CD4-positive, alpha-beta memory T cell (primary cell): ENCODE measurements around the gene ARID3A. TPM values are rescaled to one million over a fixed set of nuclear protein-coding genes. Genes with fewer than 3 reads are reported as not detected.

Experiments used
- CTCF ChIA-PET: fragments of 350-600 bp; sonication (Branson Sonifier 250); formaldehyde crosslinking; loops from one replicate; lab custom pipeline; 2021; ENCODE audit warnings: inconsistent platforms; ENCODE audit not compliant: partially characterized antibody; lab: Charles Lee
- POLR2A ChIA-PET: fragments of 350-600 bp; sonication (Branson Sonifier 250); formaldehyde crosslinking; loops from one replicate; lab custom pipeline; 2021; ENCODE audit not compliant: partially characterized antibody; lab: Charles Lee
- DNase-seq, 5 donors: peaks; one replicate each; pipeline versions ENCODE4 v3.0.0 to v3.0.0-alpha.2; 2020 to 2022; ENCODE audit warnings: mixed read lengths in 1 of 5
- H3K27ac ChIP-seq: one replicate; pipeline ENCODE4 v1.7.0; 2013; ENCODE audit warnings: low read depth, low read length
- H3K27me3 ChIP-seq: 2 replicates; pipeline ENCODE4 v1.7.0; 2013; ENCODE audit warnings: mild to moderate bottlenecking, low read length, moderate library complexity; ENCODE audit not compliant: insufficient read depth
- H3K36me3 ChIP-seq: 2 replicates; pipeline ENCODE4 v1.7.0; 2013; ENCODE audit warnings: mild to moderate bottlenecking, low read length, moderate library complexity; ENCODE audit not compliant: insufficient read depth
- H3K4me1 ChIP-seq: 2 replicates; pipeline ENCODE4 v1.7.0; 2013; ENCODE audit warnings: mild to moderate bottlenecking, low read length, moderate library complexity; ENCODE audit not compliant: insufficient read depth
- H3K4me3 ChIP-seq, 2 donors: one replicate each; pipeline ENCODE4 v1.7.0; 2013; ENCODE audit warnings: low read length in 2 of 2, mild to moderate bottlenecking in 1 of 2
- H3K9me3 ChIP-seq, 2 donors: one replicate each; pipeline ENCODE4 v1.7.0; 2013; ENCODE audit warnings: low read length in 2 of 2, control low read depth in 1 of 2; ENCODE audit not compliant: control insufficient read depth in 1 of 2
- H3K27ac Mint-ChIP-seq, 7 donors: one replicate each; pipeline ENCODE4 v1.8.0; 2020 to 2021; ENCODE audit warnings: mixed read lengths in 7 of 7, mild to moderate bottlenecking in 6 of 7, inconsistent platforms in 3 of 7, moderate library complexity in 3 of 7
- H3K27me3 Mint-ChIP-seq, 2 donors: one replicate each; pipeline ENCODE4 v1.8.0; 2020 to 2021; ENCODE audit warnings: mixed read lengths in 2 of 2
- H3K36me3 Mint-ChIP-seq, 2 donors: one replicate each; pipeline ENCODE4 v1.8.0; 2020 to 2021; ENCODE audit warnings: mixed read lengths in 2 of 2, inconsistent platforms in 1 of 2, mild to moderate bottlenecking in 1 of 2
- H3K4me1 Mint-ChIP-seq, 4 donors: one replicate each; pipeline ENCODE4 v1.8.0; 2020 to 2021; ENCODE audit warnings: mixed read lengths in 4 of 4, mild to moderate bottlenecking in 1 of 4
- H3K4me3 Mint-ChIP-seq, 8 donors: one replicate each; pipeline ENCODE4 v1.8.0; 2020 to 2021; ENCODE audit warnings: mixed read lengths in 8 of 8, mild to moderate bottlenecking in 7 of 8, moderate library complexity in 6 of 8, inconsistent platforms in 3 of 8
- H3K9me3 Mint-ChIP-seq, 8 donors: one replicate each; pipeline ENCODE4 v1.8.0; 2020 to 2021; ENCODE audit warnings: mixed read lengths in 8 of 8, mild to moderate bottlenecking in 5 of 8, inconsistent platforms in 3 of 8, moderate library complexity in 1 of 8
- intact Hi-C: fragments of 100-400 bp; cut with micrococcal nuclease; formaldehyde crosslinking; loops from one replicate; pipeline ENCODE4 v1.15.1; 2023
- polyA plus RNA-seq, 2 donors: library from polyadenylated mRNA; unstranded; fragments of 300-500 nt; fragmentation: Illumina TruSeq; gene quantifications; one replicate each; pipeline ENCODE4 v1.2.3, GENCODE V29; 2021
- total RNA-seq, 2 experiments: library from RNA; stranded (reverse); gene quantifications; one replicate each; pipeline ENCODE4 v1.2.3, GENCODE V29; 2021

The ARID3A gene
- total and polyA plus RNA-seq, 4 experiments from 2014 or later, result 0.27 to 9.6 (median 5.2) TPM

- no peak overlapping the region for H3K27ac ChIP-seq
- POLR2A ChIA-PET, result interaction anchor here (1.1 to 21.2 kb wide), 5 partner anchors 10 to 60 kb away, joined by 3 to 1029 read pairs (median 5); partner anchors contain the start of genes ARHGAP45 and CNN2
- Mint-ChIP-seq H3K27ac (peak overlapping the region in 1 of 7 donors; percentile 83), H3K27me3 (no peaks in the 10 kb centered on the region), H3K4me1 (peaks cover 14 to 47% (median 28%) of the 10 kb centered on the region in 4 donors), H3K9me3 (peaks cover 0 to 1% (median 0%) of the 10 kb centered on the region in 8 donors), H3K36me3 (peaks cover 0 to 8% of the 10 kb centered on the region in 2 donors), H3K4me3 (no peak overlapping the region)
- H3K9me3 ChIP-seq, result no peaks in the 10 kb centered on the region
- no peak for DNase-seq
- H3K27me3 ChIP-seq, result no peaks in the 10 kb centered on the region
- intact Hi-C loops, result no loop called here
- CTCF ChIA-PET, result interaction anchor here (1.1 to 1.9 kb wide), 2 partner anchors 11 to 18 kb away, joined by 3 to 6 read pairs; partner anchors contain the start of gene CNN2
- H3K4me3 ChIP-seq, result no peak overlapping the region
- peaks cover 49% of the 10 kb centered on the region for H3K4me1 ChIP-seq
- H3K36me3 ChIP-seq, result peaks cover 21% of the 10 kb centered on the region
These were observed 89.4 kb downstream of the ARID3A start for GRCh38 chr19:1015061-1015781.

DNA sequence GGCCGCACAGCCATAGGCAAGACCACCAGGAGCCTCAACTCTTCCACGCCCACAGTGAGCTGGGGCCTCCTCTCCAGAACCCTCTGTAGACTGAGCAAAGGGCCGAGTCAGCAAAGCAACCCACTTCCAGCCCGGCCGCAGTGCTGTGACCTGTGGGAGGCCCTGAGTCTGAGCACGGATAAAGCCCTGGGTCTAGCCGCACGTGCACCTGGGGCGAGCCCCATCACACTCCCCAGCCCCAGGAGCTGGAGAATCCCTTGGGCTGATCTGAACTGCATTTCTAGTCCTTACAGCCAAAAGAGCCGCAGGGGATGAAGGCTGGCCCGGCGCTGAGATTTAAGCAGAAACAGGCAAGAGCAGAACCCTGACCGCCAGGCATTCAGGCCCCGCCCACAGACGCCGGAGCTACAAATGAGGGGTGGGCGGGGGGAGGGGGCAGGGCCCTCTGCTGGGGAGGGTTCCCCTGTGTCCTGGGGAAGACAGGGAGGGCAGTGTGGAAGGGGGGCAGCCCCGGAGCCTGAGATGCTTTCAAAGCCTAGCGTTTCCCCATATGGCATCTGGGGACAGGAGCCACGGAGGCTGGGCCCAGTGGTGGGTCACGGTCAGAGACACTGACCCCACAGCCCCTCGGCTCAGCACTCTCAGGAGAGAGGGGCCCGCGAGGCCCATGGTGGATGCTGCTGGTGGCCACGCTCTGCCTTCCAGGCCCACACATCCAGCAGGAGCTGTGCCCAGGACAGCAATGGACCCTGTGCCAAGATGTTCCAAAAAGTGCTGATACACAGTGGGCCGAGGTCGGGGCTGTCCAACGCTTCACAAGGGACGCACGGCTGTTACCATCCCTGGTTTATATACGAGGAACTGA is 90.2 kb downstream of the ARID3A start:
- peaks cover 0 to 12% of the 10 kb centered on the region in 2 donors for H3K36me3 Mint-ChIP-seq
- POLR2A ChIA-PET, result interaction anchor here (0.7 to 21.2 kb wide), 6 partner anchors 11 to 253 kb away, joined by 3 to 1029 read pairs (median 4); partner anchors contain the start of genes ARHGAP45, CIRBP and CNN2
- H3K4me3 Mint-ChIP-seq, result peak overlapping the region in 5 of 8 donors; percentile 27 to 74 (median 42)
- peaks cover 0 to 1% (median 0%) of the 10 kb centered on the region in 8 donors for H3K9me3 Mint-ChIP-seq
- CTCF ChIA-PET, result interaction anchor here (1.1 kb wide), 1 partner anchor 17 kb away, joined by 3 read pairs; no protein-coding TSS in a partner anchor
- no peaks in the 10 kb centered on the region for H3K27me3 Mint-ChIP-seq
- Histone ChIP-seq H3K27me3 (no peaks in the 10 kb centered on the region), H3K4me3 (no peak overlapping the region), H3K4me1 (peaks cover 49% of the 10 kb centered on the region), H3K27ac (no peak overlapping the region), H3K9me3 (no peaks in the 10 kb centered on the region), H3K36me3 (peaks cover 21% of the 10 kb centered on the region)
- intact Hi-C loops, result no loop called here
- peak overlapping the region in 1 of 7 donors; percentile 25 for H3K27ac Mint-ChIP-seq
- peaks cover 14 to 51% (median 28%) of the 10 kb centered on the region in 4 donors for H3K4me1 Mint-ChIP-seq
- DNase-seq, result no peak

DNA sequence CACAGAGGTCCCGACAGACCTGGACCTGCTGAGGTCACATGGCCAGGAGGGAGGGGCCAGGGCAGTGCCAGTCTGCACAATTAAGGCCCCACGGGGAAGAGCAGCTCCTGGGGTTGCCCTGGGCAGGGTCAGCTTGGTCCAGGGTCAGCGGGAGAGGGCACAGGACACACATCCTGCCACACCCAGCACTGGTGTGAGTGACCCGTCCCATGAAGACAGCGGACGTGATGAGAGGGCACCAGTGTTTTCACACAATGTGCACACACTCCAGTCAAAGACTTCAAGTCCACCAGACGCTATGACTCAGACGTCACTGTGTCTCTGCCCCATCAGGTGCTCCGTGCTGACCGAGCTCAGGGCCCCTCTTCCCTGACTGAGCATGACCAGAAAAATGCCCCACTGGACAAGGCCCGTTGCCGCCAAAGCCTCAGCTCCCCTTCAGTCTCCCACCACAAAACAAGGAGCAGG is 90.8 kb downstream of the ARID3A start:
- Mint-ChIP-seq H3K27ac (peak overlapping the region in 6 of 7 donors; percentile 25 to 85 (median 68)), H3K4me1 (peaks cover 18 to 58% (median 34%) of the 10 kb centered on the region in 4 donors), H3K4me3 (peak overlapping the region in 7 of 8 donors; percentile 27 to 74 (median 61)), H3K9me3 (peaks cover 0 to 8% (median 0%) of the 10 kb centered on the region in 8 donors), H3K36me3 (peaks cover 0 to 18% of the 10 kb centered on the region in 2 donors), H3K27me3 (peaks cover 0 to 6% of the 10 kb centered on the region in 2 donors)
- POLR2A ChIA-PET, result interaction anchor here (0.7 to 21.2 kb wide), 6 partner anchors 10 to 252 kb away, joined by 3 to 1029 read pairs (median 4); partner anchors contain the start of genes ARHGAP45, CIRBP and CNN2
- Histone ChIP-seq H3K4me1 (peaks cover 55% of the 10 kb centered on the region), H3K4me3 (no peak overlapping the region), H3K36me3 (peaks cover 21% of the 10 kb centered on the region), H3K9me3 (no peaks in the 10 kb centered on the region), H3K27ac (no peak overlapping the region), H3K27me3 (no peaks in the 10 kb centered on the region)
- CTCF ChIA-PET, result interaction anchor here (1.1 kb wide), 1 partner anchor 16 kb away, joined by 3 read pairs; no protein-coding TSS in a partner anchor
- intact Hi-C loops, result no loop called here
- no peak for DNase-seq

DNA sequence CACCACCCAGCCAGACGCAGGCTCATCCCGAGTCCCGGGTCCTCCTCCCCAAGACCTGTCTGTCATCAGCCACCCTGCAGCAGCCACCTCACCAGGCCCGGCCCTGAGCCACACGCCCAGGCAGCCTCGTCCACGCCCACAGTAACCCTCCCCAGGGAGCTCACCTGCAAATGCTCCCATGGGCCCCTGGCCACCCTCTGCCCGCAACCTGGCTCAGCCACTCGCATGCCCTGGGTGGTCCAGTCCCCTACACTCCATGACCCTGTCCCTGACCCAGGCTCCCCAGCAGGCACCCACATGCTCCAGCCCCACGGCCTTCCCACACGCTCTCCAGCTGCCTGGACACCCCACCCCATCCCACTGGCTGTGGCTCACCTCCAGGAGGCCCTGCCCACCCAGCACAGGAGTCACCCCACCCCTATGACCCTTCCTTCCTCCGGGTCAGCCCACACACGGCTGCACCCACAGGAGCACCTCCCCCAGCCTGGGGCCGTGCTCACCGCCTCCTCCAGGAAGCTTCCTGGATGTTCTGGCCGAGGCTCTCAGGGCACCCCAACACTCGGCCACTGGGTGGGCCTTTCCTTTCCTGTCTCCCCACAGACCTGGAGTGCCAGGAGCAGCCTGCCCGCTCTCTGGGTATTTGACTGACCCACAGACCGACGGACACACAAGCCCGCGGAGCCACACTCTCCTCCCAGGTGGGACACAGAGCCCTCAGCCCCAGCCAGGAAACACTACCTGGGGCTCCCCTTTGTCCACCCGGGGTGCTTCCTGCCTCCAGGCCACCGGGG is 91.5 kb downstream of the ARID3A start:
- ChIA-PET POLR2A (interaction anchor here (0.7 to 21.2 kb wide), 6 partner anchors 10 to 252 kb away, joined by 3 to 1029 read pairs (median 76); partner anchors contain the start of genes ABCA7, ARHGAP45, CIRBP and CNN2), CTCF (no interaction called here)
- Mint-ChIP-seq H3K27ac (peak overlapping the region in 6 of 7 donors; percentile 42 to 85 (median 71)), H3K9me3 (peaks cover 0 to 9% (median 0%) of the 10 kb centered on the region in 8 donors), H3K36me3 (peaks cover 0 to 18% of the 10 kb centered on the region in 2 donors), H3K27me3 (peaks cover 0 to 6% of the 10 kb centered on the region in 2 donors), H3K4me3 (peak overlapping the region; percentile 20 to 74 (median 59)), H3K4me1 (peaks cover 19 to 60% (median 37%) of the 10 kb centered on the region in 4 donors)
- H3K4me1 ChIP-seq, result peaks cover 60% of the 10 kb centered on the region
- no peaks in the 10 kb centered on the region for H3K27me3 ChIP-seq
- H3K36me3 ChIP-seq, result peaks cover 16% of the 10 kb centered on the region
- no peak overlapping the region for H3K4me3 ChIP-seq
- H3K9me3 ChIP-seq, result no peaks in the 10 kb centered on the region
- peak overlapping the region; percentile 33 for H3K27ac ChIP-seq
- no peak for DNase-seq
- intact Hi-C loops, result no loop called here

DNA sequence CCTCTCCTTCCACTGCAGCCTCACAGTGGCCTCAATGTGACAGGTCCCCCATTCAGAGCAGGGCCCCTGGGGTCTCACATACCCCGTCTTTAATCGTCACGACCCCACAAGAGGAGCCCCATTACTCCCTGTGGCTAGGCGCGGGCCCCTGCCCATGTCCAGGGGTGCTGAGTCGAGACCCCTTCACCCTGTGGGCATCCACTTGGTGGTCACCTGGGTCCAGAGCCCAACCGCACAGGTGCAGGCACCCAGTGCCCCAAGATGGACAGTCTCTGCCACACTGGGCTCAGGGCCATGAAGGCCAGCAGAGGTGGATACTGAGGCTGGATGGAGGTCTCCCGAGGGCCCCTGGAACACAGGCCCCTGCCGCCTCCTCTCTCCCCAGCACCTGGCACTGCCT is 92.1 kb downstream of the ARID3A start:
- ChIA-PET POLR2A (interaction anchor here (10.8 to 21.2 kb wide), 3 partner anchors 12 to 58 kb away, joined by 146 to 1029 read pairs (median 562); partner anchors contain the start of genes ABCA7, ARHGAP45 and CNN2), CTCF (no interaction called here)
- H3K27ac ChIP-seq, result peak overlapping the region; percentile 33
- no peak for DNase-seq
- no peak overlapping the region for H3K4me3 ChIP-seq
- no peaks in the 10 kb centered on the region for H3K27me3 ChIP-seq
- H3K9me3 ChIP-seq, result no peaks in the 10 kb centered on the region
- H3K36me3 Mint-ChIP-seq, result peaks cover 0 to 18% of the 10 kb centered on the region in 2 donors
- peaks cover 0 to 9% (median 0%) of the 10 kb centered on the region in 8 donors for H3K9me3 Mint-ChIP-seq
- H3K4me3 Mint-ChIP-seq, result peak overlapping the region in 5 of 8 donors; percentile 6 to 92 (median 52)
- intact Hi-C loops, result no loop called here
- H3K27ac Mint-ChIP-seq, result peak overlapping the region in 2 of 7 donors; percentile 42 to 79
- peaks cover 0 to 6% of the 10 kb centered on the region in 2 donors for H3K27me3 Mint-ChIP-seq
- peaks cover 60% of the 10 kb centered on the region for H3K4me1 ChIP-seq
- H3K36me3 ChIP-seq, result peaks cover 13% of the 10 kb centered on the region
- H3K4me1 Mint-ChIP-seq, result peaks cover 19 to 60% (median 39%) of the 10 kb centered on the region in 4 donors

- Mint-ChIP-seq H3K9me3 (peaks cover 0 to 9% (median 0%) of the 10 kb centered on the region in 8 donors), H3K4me3 (peak overlapping the region; percentile 65 to 92 (median 86)), H3K27me3 (peaks cover 0 to 6% of the 10 kb centered on the region in 2 donors), H3K27ac (peak overlapping the region in 4 of 7 donors; percentile 42 to 100 (median 76)), H3K4me1 (peaks cover 19 to 60% (median 39%) of the 10 kb centered on the region in 4 donors), H3K36me3 (peaks cover 0 to 18% of the 10 kb centered on the region in 2 donors)
- intact Hi-C loops, result no loop called here
- Histone ChIP-seq H3K4me3 (no peak overlapping the region), H3K4me1 (peaks cover 60% of the 10 kb centered on the region), H3K9me3 (no peaks in the 10 kb centered on the region), H3K27ac (peak overlapping the region; percentile 33), H3K36me3 (peaks cover 10% of the 10 kb centered on the region), H3K27me3 (no peaks in the 10 kb centered on the region)
- DNase-seq, result no peak
- ChIA-PET CTCF (no interaction called here), POLR2A (interaction anchor here (0.7 to 21.2 kb wide), 8 partner anchors 8 to 250 kb away, joined by 3 to 1029 read pairs (median 6); partner anchors contain the start of genes ABCA7, ARHGAP45, CIRBP and CNN2)
These were observed 92.6 kb downstream of the ARID3A start for GRCh38 chr19:1018393-1018792.
